HepG2 (cell line): ENCODE results near the gene SPATA31D4.

Experiments used
- KLF6 ChIP-seq: IDR thresholded peaks from 2 replicates; pipeline ENCODE4 v1.8.0; 2016; ENCODE audit warnings: missing biosample characterization, missing genetic modification reagents
- ZBTB43 ChIP-seq: sonication (generic); formaldehyde crosslinking; conservative IDR thresholded peaks from 2 replicates; pipeline ENCODE4 v1.4.0; 2020; ENCODE audit warnings: missing genetic modification reagents
- ZNF704 ChIP-seq: sonication (generic); formaldehyde crosslinking; IDR thresholded peaks from 2 replicates; pipeline ENCODE4 v1.8.1; 2023; ENCODE audit warnings: mild to moderate bottlenecking, inconsistent platforms, moderate library complexity, missing genetic modification reagents, borderline replicate concordance

- TF ChIP-seq ZNF704 (no peak), KLF6 (CRISPR knock-in tag) (no peak), ZBTB43 (CRISPR knock-in tag) (no peak)
These were observed 32.2 kb upstream of the SPATA31D4 start for GRCh38 chr9:81896070-81896469.
